ENCODE results near the gene LYZ. TPM values are rescaled to one million over a fixed set of nuclear protein-coding genes. Genes with fewer than 3 reads are reported as not detected.

The LYZ gene
- total and polyA plus RNA-seq, 9 of the 15 experiments (the other 6 are each of a cell fraction or from before 2014, with no cell fraction given), result 27.2 to 96.3 (median 42.1) TPM

GRCh38 chr12:69359531-69360347 lies 11.6 kb downstream of the LYZ start, which contains the start of gene YEATS4 (continued):
- no peak for TF ChIP-seq ELK3 (CRISPR knock-in tag; IDR thresholded peaks at IDR 0.05)
- no peak for TF ChIP-seq SMARCE1 (IDR thresholded peaks at IDR 0.05)
- TF ChIP-seq ZKSCAN8 (CRISPR knock-in tag; IDR thresholded peaks at IDR 0.05), result no peak
- TF ChIP-seq, protein P1, sequence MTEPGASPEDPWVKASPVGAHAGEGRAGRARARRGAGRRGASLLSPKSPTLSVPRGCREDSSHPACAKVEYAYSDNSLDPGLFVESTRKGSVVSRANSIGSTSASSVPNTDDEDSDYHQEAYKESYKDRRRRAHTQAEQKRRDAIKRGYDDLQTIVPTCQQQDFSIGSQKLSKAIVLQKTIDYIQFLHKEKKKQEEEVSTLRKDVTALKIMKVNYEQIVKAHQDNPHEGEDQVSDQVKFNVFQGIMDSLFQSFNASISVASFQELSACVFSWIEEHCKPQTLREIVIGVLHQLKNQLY (CRISPR knock-in tag; conservative IDR thresholded peaks at IDR 0.05), result no peak
- TF ChIP-seq STAT5B (CRISPR knock-in tag; IDR thresholded peaks at IDR 0.05), result no peak
- TF ChIP-seq, protein P2, sequence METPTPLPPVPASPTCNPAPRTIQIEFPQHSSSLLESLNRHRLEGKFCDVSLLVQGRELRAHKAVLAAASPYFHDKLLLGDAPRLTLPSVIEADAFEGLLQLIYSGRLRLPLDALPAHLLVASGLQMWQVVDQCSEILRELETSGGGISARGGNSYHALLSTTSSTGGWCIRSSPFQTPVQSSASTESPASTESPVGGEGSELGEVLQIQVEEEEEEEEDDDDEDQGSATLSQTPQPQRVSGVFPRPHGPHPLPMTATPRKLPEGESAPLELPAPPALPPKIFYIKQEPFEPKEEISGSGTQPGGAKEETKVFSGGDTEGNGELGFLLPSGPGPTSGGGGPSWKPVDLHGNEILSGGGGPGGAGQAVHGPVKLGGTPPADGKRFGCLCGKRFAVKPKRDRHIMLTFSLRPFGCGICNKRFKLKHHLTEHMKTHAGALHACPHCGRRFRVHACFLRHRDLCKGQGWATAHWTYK (CRISPR knock-in tag; IDR thresholded peaks at IDR 0.05), result peak; percentile 56; the same call in 1 of the 2 replicates
- TF ChIP-seq DPF2 (IDR thresholded peaks at IDR 0.05), result no peak
- 0 out of 2 replicates have a peak, but pooled peaks have one; percentile 57 for TF ChIP-seq ZBTB1 (CRISPR knock-in tag; IDR thresholded peaks at IDR 0.05; ENCODE audit: borderline replicate concordance, low read depth)
- no peak for TF ChIP-seq FOXO4 (CRISPR knock-in tag; IDR thresholded peaks at IDR 0.05)
- TF ChIP-seq CBX1 (IDR thresholded peaks at IDR 0.05; ENCODE audit: low read depth), result no peak; the same call in 1 of the 2 replicates
- peak; percentile 28; the same call in 1 of the 2 replicates for TF ChIP-seq FOXP1 (CRISPR knock-in tag; IDR thresholded peaks at IDR 0.05)
- no peak for TF ChIP-seq ZSCAN29 (IDR thresholded peaks at IDR 0.05)
- TF ChIP-seq, protein P3, sequence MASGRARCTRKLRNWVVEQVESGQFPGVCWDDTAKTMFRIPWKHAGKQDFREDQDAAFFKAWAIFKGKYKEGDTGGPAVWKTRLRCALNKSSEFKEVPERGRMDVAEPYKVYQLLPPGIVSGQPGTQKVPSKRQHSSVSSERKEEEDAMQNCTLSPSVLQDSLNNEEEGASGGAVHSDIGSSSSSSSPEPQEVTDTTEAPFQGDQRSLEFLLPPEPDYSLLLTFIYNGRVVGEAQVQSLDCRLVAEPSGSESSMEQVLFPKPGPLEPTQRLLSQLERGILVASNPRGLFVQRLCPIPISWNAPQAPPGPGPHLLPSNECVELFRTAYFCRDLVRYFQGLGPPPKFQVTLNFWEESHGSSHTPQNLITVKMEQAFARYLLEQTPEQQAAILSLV (tag; IDR thresholded peaks at IDR 0.05), result no peak
- TF ChIP-seq CREM (IDR thresholded peaks at IDR 0.05; ENCODE audit: low read depth), result peak; percentile 85
- TF ChIP-seq BRF2 (IDR thresholded peaks at IDR 0.05; ENCODE audit: borderline replicate concordance, insufficient read depth, insufficient read length), result no peak
- TF ChIP-seq BRD9 (IDR thresholded peaks at IDR 0.05; ENCODE audit: low read depth, partially characterized antibody), result no peak
- TF ChIP-seq ZNF324 (CRISPR knock-in tag; IDR thresholded peaks at IDR 0.05), result no peak
- TF ChIP-seq NFYB (IDR thresholded peaks at IDR 0.05; ENCODE audit: extremely low read depth, insufficient read length), result peak; percentile 52
- no peak for TF ChIP-seq KLF13 (tag; IDR thresholded peaks at IDR 0.05; ENCODE audit: borderline replicate concordance, low read depth)
- no peak for TF ChIP-seq MIER1 (IDR thresholded peaks at IDR 0.05; ENCODE audit: low read depth)
- peak; percentile 75 for TF ChIP-seq TAF9B (IDR thresholded peaks at IDR 0.05; ENCODE audit: partially characterized antibody)
